T1000 (cell line): ENCODE data around the gene DCDC1.
"Not testable (repeated sequence)": the region's sequence is repeated elsewhere in the genome, so short reads cannot be mapped to it uniquely, and the experiment has no call there.

Experiments
- DNase-seq: peaks from one replicate; lab custom pipeline; 2025; ENCODE audit warnings: mixed read lengths; lab: John Stamatoyannopoulos, UW

DCDC1 gene

GRCh38 chr11:31328697-31329096 lies 40.8 kb downstream of the DCDC1 start:
- no peak for DNase-seq

GRCh38 chr11:31327417-31327816 lies 42.1 kb downstream of the DCDC1 start:
- DNase-seq, result no peak

- DNase-seq, result no peak
Observed at GRCh38 chr11:31326470-31327148, 42.9 kb downstream of the DCDC1 start.

GRCh38 chr11:31325160-31325559 lies 44.4 kb downstream of the DCDC1 start:
- DNase-seq, result peak; percentile 32

GRCh38 chr11:31323145-31323544 lies 46.4 kb downstream of the DCDC1 start:
- no peak for DNase-seq

GRCh38 chr11:31321494-31321893 lies 48.0 kb downstream of the DCDC1 start:
- DNase-seq, result not testable (repeated sequence)

GRCh38 chr11:31303644-31304180 lies 65.8 kb downstream of the DCDC1 start:
- no peak for DNase-seq

- DNase-seq, result no peak
Observed at GRCh38 chr11:31301549-31302510, 67.7 kb downstream of the DCDC1 start.

GRCh38 chr11:31295308-31295707 lies 74.2 kb downstream of the DCDC1 start:
- no peak for DNase-seq

- DNase-seq, result not testable (repeated sequence)
Observed at GRCh38 chr11:31273527-31273926, 96.0 kb downstream of the DCDC1 start.

GRCh38 chr11:31267720-31268119 lies 101.8 kb downstream of the DCDC1 start:
- no peak for DNase-seq

- no peak for DNase-seq
Observed at GRCh38 chr11:31264834-31265233, 104.7 kb downstream of the DCDC1 start.

GRCh38 chr11:31262761-31263160 lies 106.8 kb downstream of the DCDC1 start:
- DNase-seq, result no peak

GRCh38 chr11:31259797-31260196 lies 109.7 kb downstream of the DCDC1 start:
- no peak for DNase-seq

GRCh38 chr11:31254415-31254814 lies 115.1 kb downstream of the DCDC1 start:
- no peak for DNase-seq

GRCh38 chr11:31248768-31249167 lies 120.8 kb downstream of the DCDC1 start:
- no peak for DNase-seq

- no peak for DNase-seq
Observed at GRCh38 chr11:31247321-31247720, 122.2 kb downstream of the DCDC1 start.

GRCh38 chr11:31246451-31247165 lies 122.9 kb downstream of the DCDC1 start:
- DNase-seq, result no peak

- no peak for DNase-seq
Observed at GRCh38 chr11:31243706-31244105, 125.8 kb downstream of the DCDC1 start.

- DNase-seq, result peak; percentile 5
Observed at GRCh38 chr11:31240340-31240904, 129.1 kb downstream of the DCDC1 start.

GRCh38 chr11:31237819-31238760 lies 131.4 kb downstream of the DCDC1 start:
- no peak for DNase-seq
